ENCODE data around the gene SNX3.
"Not testable (repeated sequence)": the region's sequence is repeated elsewhere in the genome, so short reads cannot be mapped to it uniquely, and the experiment has no call there.

SNX3 gene

GRCh38 chr6:108260809-108261569 is at the start of gene SNX3:
SNX3 (minus strand) TSS chr6:108261040; CDS start chr6:108260921, 119 bp downstream.
- DNase-seq = peak; percentile 86

- DNase-seq = no peak
Measured at GRCh38 chr6:108309844-108310243, 49.0 kb upstream of the SNX3 start.

- not testable (repeated sequence) for DNase-seq
Measured at GRCh38 chr6:108308641-108309040, 47.8 kb upstream of the SNX3 start.

GRCh38 chr6:108304646-108305045 is 43.8 kb upstream of the SNX3 start:
- DNase-seq = no peak

GRCh38 chr6:108302386-108302785 is 41.5 kb upstream of the SNX3 start:
- no peak for DNase-seq

GRCh38 chr6:108295676-108296075 is 34.8 kb upstream of the SNX3 start:
- no peak for DNase-seq

- DNase-seq = peak; percentile 89
Measured at GRCh38 chr6:108294727-108295625, 34.1 kb upstream of the SNX3 start, which contains the start of gene AFG1L. AFG1L (plus strand) TSS chr6:108295054; CDS start chr6:108295080, 26 bp downstream.

- no peak for DNase-seq
Measured at GRCh38 chr6:108294297-108294726, 33.5 kb upstream of the SNX3 start.

- no peak for DNase-seq
Measured at GRCh38 chr6:108293527-108294296, 32.9 kb upstream of the SNX3 start.

- not testable (repeated sequence) for DNase-seq
Measured at GRCh38 chr6:108292561-108292960, 31.7 kb upstream of the SNX3 start.

GRCh38 chr6:108291091-108291490 is 30.3 kb upstream of the SNX3 start:
- no peak for DNase-seq

GRCh38 chr6:108288742-108289141 is 27.9 kb upstream of the SNX3 start:
- no peak for DNase-seq

GRCh38 chr6:108287373-108287772 is 26.5 kb upstream of the SNX3 start:
- no peak for DNase-seq

GRCh38 chr6:108286366-108286765 is 25.5 kb upstream of the SNX3 start:
- no peak for DNase-seq

GRCh38 chr6:108285381-108285780 is 24.5 kb upstream of the SNX3 start:
- DNase-seq = no peak

- no peak for DNase-seq
Measured at GRCh38 chr6:108277831-108278230, 17.0 kb upstream of the SNX3 start.

- DNase-seq = no peak
Measured at GRCh38 chr6:108277295-108277694, 16.5 kb upstream of the SNX3 start.

- DNase-seq = no peak
Measured at GRCh38 chr6:108275976-108276375, 15.1 kb upstream of the SNX3 start.

GRCh38 chr6:108274546-108274945 is 13.7 kb upstream of the SNX3 start:
- DNase-seq = no peak

- DNase-seq = not testable (repeated sequence)
Measured at GRCh38 chr6:108269955-108270354, 9.1 kb upstream of the SNX3 start.

- no peak for DNase-seq
Measured at GRCh38 chr6:108268845-108269244, 8.0 kb upstream of the SNX3 start.

GRCh38 chr6:108263371-108263770 is 2.5 kb upstream of the SNX3 start:
- no peak for DNase-seq

All from kidney glomerular epithelial cell (primary cell).